Measurements from ENCODE around the gene XYLB.

DNA sequence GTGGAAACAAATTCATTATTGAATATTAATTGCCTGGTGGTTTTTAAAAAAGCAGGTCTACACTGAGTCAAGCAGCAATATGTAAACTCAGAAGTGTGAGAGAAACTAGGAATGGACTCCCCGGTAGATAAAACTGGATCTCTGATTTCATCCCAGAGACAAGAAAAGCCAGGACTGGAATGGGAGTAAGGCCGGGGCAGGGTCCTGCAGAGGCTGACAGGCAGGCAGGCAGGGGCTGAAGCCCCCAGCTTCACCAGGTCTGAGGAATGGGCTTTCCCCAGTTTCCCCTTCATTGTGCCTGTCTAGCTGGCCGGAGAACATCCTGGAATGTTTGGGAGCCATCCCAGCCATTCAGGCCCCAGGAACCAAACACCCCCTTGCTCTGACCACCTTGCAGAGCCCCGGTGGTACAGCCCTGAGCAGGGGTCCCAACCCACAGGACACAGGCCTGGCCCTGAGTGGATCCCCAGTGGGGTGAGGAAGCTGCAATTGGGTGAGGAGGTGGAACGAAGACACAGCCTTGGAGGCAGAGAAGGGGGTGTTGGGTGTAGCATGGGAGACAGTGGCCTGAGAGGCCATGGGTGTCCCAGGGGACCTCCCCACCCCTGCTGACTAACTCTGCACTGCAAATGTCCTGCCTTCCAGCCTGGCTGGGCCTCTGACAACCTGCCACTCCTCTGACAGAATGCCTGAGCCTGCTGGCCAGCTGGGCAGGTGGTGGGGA lies 31.7 kb upstream of the XYLB start:
- no peak for TF ChIP-seq EZH2 (IDR thresholded peaks at IDR 0.05)
- TF ChIP-seq POLR2A (IDR thresholded peaks at IDR 0.05; ENCODE audit: borderline replicate concordance, extremely low read depth, insufficient read depth, insufficient read length), result no peak
- TF ChIP-seq CTCF (IDR thresholded peaks at IDR 0.05 in 2 of 3, conservative IDR thresholded peaks at IDR 0.05 in 1 of 3; ENCODE audit: borderline replicate concordance in 1 of 3, insufficient read depth in 1 of 3, low read depth in 2 of 3, low read length in 2 of 3), result no peak
- TF ChIP-seq, protein P1, sequence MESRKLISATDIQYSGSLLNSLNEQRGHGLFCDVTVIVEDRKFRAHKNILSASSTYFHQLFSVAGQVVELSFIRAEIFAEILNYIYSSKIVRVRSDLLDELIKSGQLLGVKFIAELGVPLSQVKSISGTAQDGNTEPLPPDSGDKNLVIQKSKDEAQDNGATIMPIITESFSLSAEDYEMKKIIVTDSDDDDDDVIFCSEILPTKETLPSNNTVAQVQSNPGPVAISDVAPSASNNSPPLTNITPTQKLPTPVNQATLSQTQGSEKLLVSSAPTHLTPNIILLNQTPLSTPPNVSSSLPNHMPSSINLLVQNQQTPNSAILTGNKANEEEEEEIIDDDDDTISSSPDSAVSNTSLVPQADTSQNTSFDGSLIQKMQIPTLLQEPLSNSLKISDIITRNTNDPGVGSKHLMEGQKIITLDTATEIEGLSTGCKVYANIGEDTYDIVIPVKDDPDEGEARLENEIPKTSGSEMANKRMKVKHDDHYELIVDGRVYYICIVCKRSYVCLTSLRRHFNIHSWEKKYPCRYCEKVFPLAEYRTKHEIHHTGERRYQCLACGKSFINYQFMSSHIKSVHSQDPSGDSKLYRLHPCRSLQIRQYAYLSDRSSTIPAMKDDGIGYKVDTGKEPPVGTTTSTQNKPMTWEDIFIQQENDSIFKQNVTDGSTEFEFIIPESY (IDR thresholded peaks at IDR 0.05; ENCODE audit: extremely low read depth, insufficient replicate concordance, low read length), result no peak
- TF ChIP-seq, protein P2, sequence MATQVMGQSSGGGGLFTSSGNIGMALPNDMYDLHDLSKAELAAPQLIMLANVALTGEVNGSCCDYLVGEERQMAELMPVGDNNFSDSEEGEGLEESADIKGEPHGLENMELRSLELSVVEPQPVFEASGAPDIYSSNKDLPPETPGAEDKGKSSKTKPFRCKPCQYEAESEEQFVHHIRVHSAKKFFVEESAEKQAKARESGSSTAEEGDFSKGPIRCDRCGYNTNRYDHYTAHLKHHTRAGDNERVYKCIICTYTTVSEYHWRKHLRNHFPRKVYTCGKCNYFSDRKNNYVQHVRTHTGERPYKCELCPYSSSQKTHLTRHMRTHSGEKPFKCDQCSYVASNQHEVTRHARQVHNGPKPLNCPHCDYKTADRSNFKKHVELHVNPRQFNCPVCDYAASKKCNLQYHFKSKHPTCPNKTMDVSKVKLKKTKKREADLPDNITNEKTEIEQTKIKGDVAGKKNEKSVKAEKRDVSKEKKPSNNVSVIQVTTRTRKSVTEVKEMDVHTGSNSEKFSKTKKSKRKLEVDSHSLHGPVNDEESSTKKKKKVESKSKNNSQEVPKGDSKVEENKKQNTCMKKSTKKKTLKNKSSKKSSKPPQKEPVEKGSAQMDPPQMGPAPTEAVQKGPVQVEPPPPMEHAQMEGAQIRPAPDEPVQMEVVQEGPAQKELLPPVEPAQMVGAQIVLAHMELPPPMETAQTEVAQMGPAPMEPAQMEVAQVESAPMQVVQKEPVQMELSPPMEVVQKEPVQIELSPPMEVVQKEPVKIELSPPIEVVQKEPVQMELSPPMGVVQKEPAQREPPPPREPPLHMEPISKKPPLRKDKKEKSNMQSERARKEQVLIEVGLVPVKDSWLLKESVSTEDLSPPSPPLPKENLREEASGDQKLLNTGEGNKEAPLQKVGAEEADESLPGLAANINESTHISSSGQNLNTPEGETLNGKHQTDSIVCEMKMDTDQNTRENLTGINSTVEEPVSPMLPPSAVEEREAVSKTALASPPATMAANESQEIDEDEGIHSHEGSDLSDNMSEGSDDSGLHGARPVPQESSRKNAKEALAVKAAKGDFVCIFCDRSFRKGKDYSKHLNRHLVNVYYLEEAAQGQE (IDR thresholded peaks at IDR 0.05; ENCODE audit: low read depth), result no peak
- TF ChIP-seq EZH2phosphoT487 (IDR thresholded peaks at IDR 0.05; ENCODE audit: borderline replicate concordance), result no peak
- no peak for TF ChIP-seq CEBPB (IDR thresholded peaks at IDR 0.05; ENCODE audit: low read depth)
- no peak for TF ChIP-seq ATF3 (IDR thresholded peaks at IDR 0.05)
